Measurements from ENCODE around the gene SLF2.

The SLF2 gene

DNA sequence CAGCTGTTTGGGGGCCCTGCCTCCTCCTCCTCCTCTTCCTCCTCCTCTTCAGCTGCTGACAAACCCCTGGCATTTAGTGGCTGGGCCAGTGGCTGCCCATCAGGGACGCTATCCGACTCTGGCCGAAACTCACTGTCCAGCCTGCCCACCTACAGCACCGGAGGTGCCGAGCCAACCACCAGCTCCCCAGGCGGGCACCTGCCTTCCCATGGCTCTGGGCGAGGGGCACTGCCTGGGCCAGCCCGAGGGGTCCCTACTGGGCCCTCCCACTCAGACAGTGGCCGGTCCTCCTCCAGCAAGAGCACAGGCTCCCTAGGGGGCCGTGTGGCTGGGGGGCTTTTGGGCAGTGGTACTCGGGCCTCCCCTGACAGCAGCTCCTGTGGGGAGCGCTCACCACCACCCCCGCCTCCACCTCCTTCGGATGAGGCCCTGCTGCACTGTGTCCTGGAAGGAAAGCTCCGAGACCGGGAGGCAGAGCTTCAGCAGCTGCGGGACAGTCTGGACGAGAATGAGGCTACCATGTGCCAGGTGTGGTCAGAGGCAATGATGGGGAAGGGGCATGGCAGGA lies 91.0 kb downstream of the SLF2 start:
- no peak for DNase-seq

GRCh38 chr10:101005361-101005760 lies 92.6 kb downstream of the SLF2 start:
- DNase-seq, result no peak

DNA sequence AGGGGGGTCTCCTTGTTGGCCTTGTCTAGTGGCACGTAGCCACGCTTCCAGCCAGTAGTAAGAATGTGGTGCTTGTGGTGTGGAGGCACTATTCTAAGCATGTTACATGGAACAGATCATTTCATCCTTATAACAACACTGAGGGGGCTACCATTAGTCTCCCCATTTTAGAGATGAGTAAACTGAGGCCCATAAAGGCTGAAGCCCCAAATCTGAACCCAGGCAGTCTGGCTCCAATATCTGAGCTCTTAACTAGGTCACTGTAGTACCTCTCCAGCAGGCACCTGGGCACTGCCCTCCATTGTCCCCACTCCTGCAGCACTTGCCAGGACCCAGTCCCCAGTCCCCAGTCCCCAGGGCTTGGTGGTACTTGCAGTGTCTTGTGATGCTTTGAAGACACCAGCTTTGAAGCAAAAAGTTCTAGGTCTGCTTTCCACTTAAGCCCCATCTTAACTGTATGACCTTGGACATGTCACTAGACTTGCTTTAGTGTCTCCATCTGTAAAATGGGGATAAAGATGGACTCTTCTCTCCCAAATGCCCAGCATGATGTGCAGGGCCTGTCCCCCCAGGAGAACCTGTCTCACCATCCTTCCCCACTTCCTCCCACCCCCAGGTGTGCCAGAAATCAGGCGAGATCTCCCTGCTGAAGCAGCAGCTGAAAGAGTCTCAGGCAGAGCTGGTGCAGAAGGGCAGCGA lies 93.3 kb downstream of the SLF2 start:
- no peak for DNase-seq

- no peak for DNase-seq
Observed at GRCh38 chr10:101006593-101007098, 93.9 kb downstream of the SLF2 start.

DNA sequence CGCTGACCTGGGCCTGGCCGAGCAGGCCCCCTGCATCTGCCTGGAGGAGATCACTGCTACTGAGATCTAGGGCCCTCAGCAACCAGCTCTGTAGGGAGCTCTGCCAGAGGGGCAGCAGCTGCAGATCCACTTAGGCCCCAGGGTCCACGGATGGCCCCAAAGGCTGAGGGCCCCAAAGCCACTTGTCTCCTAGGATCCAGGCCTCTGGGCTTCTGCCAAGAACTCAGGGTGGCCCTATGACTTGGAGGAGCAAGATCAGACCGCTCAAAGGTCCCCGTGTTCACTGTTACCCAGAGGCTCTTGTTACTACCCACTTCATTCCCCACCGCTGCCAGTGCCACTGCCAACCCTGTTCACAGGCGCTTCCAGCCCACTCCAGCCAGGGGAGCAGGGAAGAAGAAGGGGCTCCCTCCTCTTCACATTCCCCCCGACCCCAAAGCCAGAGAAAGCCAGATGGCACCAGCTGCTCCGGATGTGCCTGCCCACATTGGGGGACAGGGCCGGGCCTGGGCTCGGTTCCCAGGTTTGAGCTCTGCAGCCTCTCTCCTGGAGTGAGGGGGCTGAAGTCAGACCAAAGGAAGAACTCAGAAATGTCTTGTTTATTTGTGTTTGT lies 94.4 kb downstream of the SLF2 start:
- peak; percentile 13 for DNase-seq

DNA sequence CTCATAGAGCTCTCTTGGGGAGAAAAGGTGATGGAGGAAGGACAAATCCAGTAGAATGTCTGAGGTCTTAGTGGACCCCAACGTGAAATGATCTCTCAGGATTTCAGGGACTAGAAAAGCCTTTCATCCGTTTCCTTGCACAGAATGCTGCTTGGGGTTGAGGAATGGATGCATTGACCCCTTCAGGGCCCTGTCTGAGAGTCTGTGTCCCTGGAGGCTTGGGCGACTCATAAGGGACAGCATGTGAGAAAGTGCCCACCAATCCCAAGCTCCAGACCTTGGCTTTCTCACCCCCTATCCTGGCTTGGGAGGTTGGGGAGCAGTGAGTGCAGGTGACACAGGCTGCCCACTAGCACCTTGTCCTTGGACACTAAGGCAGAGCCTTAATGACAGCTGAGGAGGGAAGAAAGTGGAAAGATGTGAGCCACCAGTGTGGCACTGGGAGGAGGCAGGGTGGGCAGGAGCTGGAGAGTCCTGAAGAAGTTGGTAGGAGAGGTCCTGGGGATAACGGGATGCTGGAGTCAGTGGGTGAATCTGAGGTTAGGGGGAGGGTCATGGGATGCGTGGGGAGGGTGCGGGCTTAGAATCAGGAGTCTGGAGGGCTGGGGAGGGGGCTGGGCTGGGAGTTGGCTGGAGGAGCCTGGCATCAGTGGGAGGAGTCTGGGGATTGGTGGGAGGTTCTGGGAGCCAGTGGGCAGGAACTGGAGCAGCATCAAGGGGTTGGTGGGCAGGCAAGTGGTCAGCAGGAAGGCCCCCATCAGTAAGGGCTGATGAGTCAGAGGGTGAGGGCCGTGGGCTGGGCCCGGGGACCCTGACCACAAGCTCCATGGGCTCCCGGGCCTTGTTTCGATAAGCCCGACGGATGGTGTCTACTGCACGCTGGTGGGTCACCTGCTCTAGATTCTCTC lies 95.4 kb downstream of the SLF2 start:
- no peak for DNase-seq

GRCh38 chr10:101008823-101009423 lies 96.2 kb downstream of the SLF2 start:
- DNase-seq, result no peak

GRCh38 chr10:101010329-101010728 lies 97.6 kb downstream of the SLF2 start:
- no peak for DNase-seq

DNA sequence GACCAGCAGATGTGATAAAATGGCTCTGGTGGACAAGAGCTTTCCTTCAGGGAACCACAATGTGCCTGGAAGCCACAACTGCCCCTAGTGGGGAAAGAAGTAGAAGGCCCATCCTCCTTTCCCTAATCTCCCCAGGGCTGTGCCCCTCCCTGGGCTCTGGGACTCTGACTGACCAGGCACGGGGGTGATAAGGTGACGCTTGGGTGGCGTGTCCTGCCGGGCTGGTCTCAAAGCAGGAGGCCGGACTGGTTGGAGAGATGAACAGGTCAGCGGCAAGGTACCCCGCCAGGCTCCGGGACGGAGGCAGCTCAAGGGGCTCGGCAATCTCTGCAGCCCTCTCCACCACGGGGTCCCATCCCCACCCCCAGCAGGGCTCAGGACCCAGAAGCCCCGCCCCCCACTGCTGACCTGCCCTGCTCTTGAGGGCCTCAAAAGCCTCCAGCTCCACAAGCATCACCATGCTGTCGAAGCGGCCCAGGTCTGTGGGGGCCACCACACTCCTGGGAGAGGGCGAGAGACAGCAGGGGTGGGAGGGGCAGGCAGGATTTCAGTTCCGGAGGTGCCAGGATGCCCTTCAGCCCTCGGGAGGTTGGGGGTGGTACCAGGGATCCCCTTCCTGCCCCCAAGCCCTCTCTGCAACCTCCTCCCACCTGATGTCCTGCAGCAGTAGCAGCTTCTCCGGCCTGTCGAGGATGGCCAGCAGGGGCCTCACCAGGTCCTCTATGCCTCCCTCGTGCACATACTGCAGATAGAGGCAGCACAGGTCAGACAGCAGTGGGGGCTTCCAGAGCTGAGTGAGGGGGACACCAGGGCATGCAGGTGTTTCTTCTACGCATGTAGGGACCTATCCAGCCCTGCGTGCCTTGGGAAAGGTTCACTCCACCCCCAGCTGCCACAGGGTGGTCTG lies 99.0 kb downstream of the SLF2 start:
- peak; percentile 75 for DNase-seq

DNA sequence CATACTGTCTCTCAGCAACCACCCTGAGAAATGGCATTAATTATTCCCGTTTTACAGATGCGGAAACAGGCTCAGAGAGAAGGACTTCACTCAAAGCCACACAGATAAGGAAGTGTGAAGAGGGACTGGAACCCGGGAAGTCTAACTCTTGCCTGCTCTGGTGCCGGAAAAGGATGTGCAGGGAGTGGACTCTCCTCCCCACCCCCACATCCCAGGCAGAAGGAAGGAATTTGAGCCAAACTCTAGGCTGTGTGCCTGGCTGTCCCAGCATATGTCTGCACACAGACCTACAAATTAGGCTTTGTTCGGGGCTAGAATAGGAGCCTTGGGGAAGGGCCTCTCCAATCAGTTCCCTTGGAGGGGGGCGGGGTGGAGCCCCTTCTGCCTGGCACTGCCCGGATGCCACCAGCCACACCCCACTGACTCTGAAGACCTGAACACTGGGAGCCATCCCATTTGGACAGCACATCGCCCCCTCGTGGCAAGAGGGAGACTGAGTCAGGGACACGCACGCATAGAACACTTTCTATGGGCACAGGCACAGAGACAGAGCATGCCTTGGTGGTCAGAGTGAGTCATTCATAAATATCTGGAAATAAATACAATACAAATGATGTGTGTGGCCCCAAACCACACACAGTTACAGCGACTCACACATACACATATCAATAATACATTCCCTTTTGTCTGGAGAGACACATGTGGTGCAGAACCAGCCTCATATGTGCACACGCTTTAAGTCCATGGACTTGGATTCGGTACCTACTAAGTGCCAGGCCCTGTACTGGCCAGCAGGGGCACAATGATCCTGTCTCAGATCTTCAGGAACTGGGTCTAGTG lies 100.0 kb downstream of the SLF2 start:
- DNase-seq, result peak; percentile 87

DNA sequence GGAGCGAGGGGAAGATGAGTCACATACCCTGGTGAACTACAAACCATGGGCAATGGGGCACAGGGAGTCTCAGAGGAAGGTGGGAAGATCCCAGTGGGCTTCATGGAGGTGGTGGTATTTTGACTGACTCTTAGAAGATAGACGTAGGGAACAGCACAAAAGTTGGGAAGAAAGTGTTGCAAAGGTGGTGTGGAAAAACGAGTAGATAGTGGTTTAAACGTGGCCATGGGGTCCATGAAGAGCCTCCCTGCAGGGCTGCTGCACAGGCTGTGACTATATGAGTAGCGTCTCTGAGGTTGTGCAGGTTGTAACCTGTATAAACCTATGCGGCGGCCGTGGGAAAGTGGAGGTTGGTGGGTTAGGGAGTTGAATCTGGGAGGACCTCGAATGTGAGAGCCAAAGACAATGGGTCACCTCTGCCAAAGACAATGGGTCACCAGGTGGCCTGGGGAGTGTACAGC lies 100.6 kb downstream of the SLF2 start:
- DNase-seq, result no peak

- DNase-seq, result peak; percentile 81
Observed at GRCh38 chr10:101014230-101014884, 101.6 kb downstream of the SLF2 start.

Measured in NCI-H82 (cell line).